ENCODE results near the gene LCNL1. TPM values are rescaled to one million over a fixed set of nuclear protein-coding genes. Genes with fewer than 3 reads are reported as not detected.
A peak's percentile ranks its signal among the peaks of the same experiment; 100 is the strongest.
"Not testable (repeated sequence)": the region's sequence is repeated elsewhere in the genome, so short reads cannot be mapped to it uniquely, and the experiment has no call there.

Gene LCNL1
- total RNA-seq, 1 donor from 2014 or later = not detected

GRCh38 chr9:137023157-137023556 is 40.4 kb downstream of the LCNL1 start:
- no peak for DNase-seq (ENCODE audit: low read depth in 2 of 2)

- no peak for DNase-seq (ENCODE audit: low read depth in 2 of 2)
These were observed 40.8 kb downstream of the LCNL1 start for GRCh38 chr9:137023583-137023991.

- no peak for DNase-seq (ENCODE audit: low read depth in 2 of 2)
These were observed 42.7 kb downstream of the LCNL1 start for GRCh38 chr9:137025517-137025966.

GRCh38 chr9:137026384-137026783 is 43.6 kb downstream of the LCNL1 start:
- DNase-seq (ENCODE audit: low read depth in 2 of 2) = no peak

- no peak for DNase-seq (ENCODE audit: low read depth in 2 of 2)
These were observed 44.0 kb downstream of the LCNL1 start for GRCh38 chr9:137026828-137027227.

- DNase-seq (ENCODE audit: low read depth in 2 of 2) = peak; percentile 21 to 33
These were observed 44.8 kb downstream of the LCNL1 start, which contains the start of gene ABCA2 for GRCh38 chr9:137027369-137028262. ABCA2 (minus strand) TSS chr9:137028237; CDS start chr9:137028140, 97 bp downstream.

GRCh38 chr9:137028263-137029057 is 45.7 kb downstream of the LCNL1 start:
- peak; percentile 37 to 66 for DNase-seq (ENCODE audit: low read depth in 2 of 2)

GRCh38 chr9:137029058-137029936 is 46.5 kb downstream of the LCNL1 start:
- peak; percentile 56 to 67 for DNase-seq (ENCODE audit: low read depth in 2 of 2)

GRCh38 chr9:137030006-137030405 is 47.2 kb downstream of the LCNL1 start:
- no peak for DNase-seq (ENCODE audit: low read depth in 2 of 2)

- DNase-seq (ENCODE audit: low read depth in 2 of 2) = no peak
These were observed 48.0 kb downstream of the LCNL1 start for GRCh38 chr9:137030538-137031527.

- DNase-seq (ENCODE audit: low read depth in 2 of 2) = no peak
These were observed 49.3 kb downstream of the LCNL1 start, which contains the start of gene FUT7 for GRCh38 chr9:137031904-137032640. FUT7 (minus strand) TSS chr9:137032088; CDS start chr9:137031991, 97 bp downstream.

- no peak for DNase-seq (ENCODE audit: low read depth in 2 of 2)
These were observed 50.1 kb downstream of the LCNL1 start for GRCh38 chr9:137032858-137033257.

GRCh38 chr9:137033481-137033880 is 50.7 kb downstream of the LCNL1 start:
- DNase-seq (ENCODE audit: low read depth in 2 of 2) = not testable (repeated sequence)

- no peak for DNase-seq (ENCODE audit: low read depth in 2 of 2)
These were observed 51.4 kb downstream of the LCNL1 start for GRCh38 chr9:137034039-137034708.

GRCh38 chr9:137034709-137035506 is 52.1 kb downstream of the LCNL1 start:
- peak; percentile 85 to 92 for DNase-seq (ENCODE audit: low read depth in 2 of 2)
